B cell (primary cell): ENCODE measurements around the gene MGMT. TPM values are rescaled to one million over a fixed set of nuclear protein-coding genes. Genes with fewer than 3 reads are reported as not detected.

ENCODE experiments used
- ATAC-seq: fragments of 200-7000 bp; cut with Tn5 transposase; one replicate; pipeline ENCODE4 v1.10.0; 2021; ENCODE audit warnings: low read depth, mild to moderate bottlenecking, moderate number of reproducible peaks, moderate library complexity
- CTCF ChIA-PET: fragments of 350-600 bp; sonication (Branson Sonifier 250); formaldehyde crosslinking; loops from one replicate; lab custom pipeline; 2021; ENCODE audit warnings: antibody characterized with exemption, inconsistent platforms; lab: Charles Lee
- POLR2A ChIA-PET: fragments of 350-600 bp; sonication (Branson Sonifier 250); formaldehyde crosslinking; loops from one replicate; lab custom pipeline; 2021; ENCODE audit warnings: antibody characterized with exemption; lab: Charles Lee
- DNase-seq: peaks from one replicate; pipeline ENCODE4 v3.0.0; 2013
- H2AFZ ChIP-seq: 2 replicates; pipeline ENCODE4 v1.6.1; 2012; ENCODE audit warnings: mild to moderate bottlenecking, low read depth, low read length; ENCODE audit not compliant: insufficient read depth, poor library complexity, severe bottlenecking
- H3K27ac ChIP-seq, 2 donors: 1 replicate in 1 of 2; 2 replicates in 1 of 2; pipeline ENCODE4 v1.5.1; 2012 to 2013; ENCODE audit warnings: low read length in 2 of 2, mild to moderate bottlenecking in 2 of 2, moderate library complexity in 1 of 2
- H3K27me3 ChIP-seq, 4 experiments: fragments of 200-600 bp in 1 of 4; sonication (generic) in 1 of 4; replicated peaks in 1 of 4; 1 replicate in 2 of 4; 2 replicates in 2 of 4; pipeline versions ENCODE4 v1.6.1 to v1.7.0; 2013 to 2016; ENCODE audit warnings: low read length in 3 of 4, mild to moderate bottlenecking in 2 of 4, mixed read lengths in 1 of 4, moderate library complexity in 1 of 4; ENCODE audit not compliant: insufficient read depth in 4 of 4, control insufficient read depth in 3 of 4; ENCODE audit errors: control extremely low read depth in 1 of 4
- H3K36me3 ChIP-seq, 2 experiments: replicated peaks in 1 of 2; 1 replicate in 1 of 2; 2 replicates in 1 of 2; pipeline versions ENCODE4 v1.6.1 to v1.7.1; 2013; ENCODE audit warnings: low read length in 1 of 2; ENCODE audit not compliant: insufficient read depth in 2 of 2, control insufficient read depth in 1 of 2; ENCODE audit errors: control extremely low read depth in 1 of 2, extremely low read depth in 1 of 2
- H3K4me1 ChIP-seq, 2 donors: fragments of 200-600 bp in 1 of 2; sonication (generic) in 1 of 2; 1 replicate in 1 of 2; 2 replicates in 1 of 2; pipeline versions ENCODE4 v1.5.1 to v1.6.1; 2013 to 2017; ENCODE audit warnings: low read length in 2 of 2; ENCODE audit not compliant: control insufficient read depth in 2 of 2, insufficient read depth in 2 of 2
- H3K4me2 ChIP-seq: replicated peaks from 2 replicates; pipeline ENCODE3; 2012; ENCODE audit warnings: mild to moderate bottlenecking, low read depth, low read length; ENCODE audit not compliant: poor library complexity, severe bottlenecking
- H3K4me3 ChIP-seq, 5 experiments: fragments of 200-600 bp in 1 of 5; sonication (generic) in 1 of 5; 1 replicate in 3 of 5; 2 replicates in 2 of 5; pipeline versions ENCODE4 v1.5.1 to v1.7.0; 2011 to 2016; ENCODE audit warnings: low read length in 4 of 5, mild to moderate bottlenecking in 4 of 5, low read depth in 2 of 5, control low read depth in 1 of 5, moderate library complexity in 1 of 5; ENCODE audit not compliant: insufficient read depth in 1 of 5; ENCODE audit errors: control extremely low read depth in 1 of 5, extremely low read depth in 1 of 5
- H3K79me2 ChIP-seq: fragments of 200-600 bp; sonication (generic); one replicate; pipeline ENCODE4 v1.6.0; 2016; ENCODE audit warnings: low read length; ENCODE audit not compliant: control insufficient read depth, insufficient read depth
- H3K9ac ChIP-seq: fragments of 200-600 bp; sonication (generic); 2 replicates; pipeline ENCODE4 v1.6.1; 2017; ENCODE audit warnings: mild to moderate bottlenecking, low read length, moderate library complexity
- H3K9me3 ChIP-seq, 3 donors: one replicate each; pipeline versions ENCODE4 v1.6.1 to v1.7.1; 2013; ENCODE audit warnings: low read length in 2 of 3; ENCODE audit not compliant: control insufficient read depth in 2 of 3, insufficient read depth in 1 of 3; ENCODE audit errors: control extremely low read depth in 1 of 3
- H4K20me1 ChIP-seq: 2 replicates; pipeline ENCODE4 v1.6.0; 2012; ENCODE audit warnings: mild to moderate bottlenecking, low read length; ENCODE audit not compliant: insufficient read depth, control insufficient read depth, poor library complexity, severe bottlenecking
- H3K27ac Mint-ChIP-seq: one replicate; pipeline ENCODE4 v1.8.0; 2021; ENCODE audit warnings: mixed read lengths
- H3K27me3 Mint-ChIP-seq: one replicate; pipeline ENCODE4 v1.8.0; 2021; ENCODE audit warnings: mixed read lengths
- H3K4me1 Mint-ChIP-seq: one replicate; pipeline ENCODE4 v1.8.0; 2021; ENCODE audit warnings: mixed read lengths
- H3K4me3 Mint-ChIP-seq: one replicate; pipeline ENCODE4 v1.8.0; 2021; ENCODE audit warnings: mixed read lengths
- H3K9me3 Mint-ChIP-seq: one replicate; pipeline ENCODE4 v1.8.0; 2022; ENCODE audit warnings: mixed read lengths; ENCODE audit not compliant: insufficient read depth
- EZH2 ChIP-seq: IDR thresholded peaks from 2 replicates; pipeline ENCODE4 v1.6.1; 2012; ENCODE audit warnings: borderline replicate concordance, low read depth, mild to moderate bottlenecking, moderate library complexity, low read length; ENCODE audit not compliant: insufficient read depth, poor library complexity, severe bottlenecking
- WGBS: methylation state at CpG from one replicate; pipeline ENCODE4 v1.1.5; 2013; ENCODE audit warnings: missing lambda C conversion rate; ENCODE audit not compliant: insufficient coverage; 5-methylcytosine and 5-hydroxymethylcytosine counted together
- intact Hi-C: fragments of 100-400 bp; cut with micrococcal nuclease; formaldehyde crosslinking; loops from one replicate; pipeline ENCODE4 v1.10.0; 2022
- polyA plus RNA-seq: library from polyadenylated mRNA; depleted of rRNA; stranded (reverse); fragments of >200 nt; gene quantifications from 2 replicates; pipeline ENCODE4 v1.2.3, GENCODE V29; 2012
- total RNA-seq, 2 donors: library from RNA; stranded (reverse); fragments of 120-200 nt in 1 of 2; gene quantifications; 1 replicate in 1 of 2; 2 replicates in 1 of 2; pipeline versions ENCODE4 v1.2.3 to v1.2.4, GENCODE V29; 2013 to 2022
- TF ChIP-seq, protein P1 (sequence below): fragments of 200-600 bp; IDR thresholded peaks from one replicate; pipeline ENCODE4 v1.8.0; 2022; ENCODE audit warnings: antibody characterized with exemption, mild to moderate bottlenecking

Gene MGMT
- total and polyA plus RNA-seq, 2 donors (not counting 1 experiment from before 2014, with no cell fraction given), result 16.6 to 87.7 TPM

DNA sequence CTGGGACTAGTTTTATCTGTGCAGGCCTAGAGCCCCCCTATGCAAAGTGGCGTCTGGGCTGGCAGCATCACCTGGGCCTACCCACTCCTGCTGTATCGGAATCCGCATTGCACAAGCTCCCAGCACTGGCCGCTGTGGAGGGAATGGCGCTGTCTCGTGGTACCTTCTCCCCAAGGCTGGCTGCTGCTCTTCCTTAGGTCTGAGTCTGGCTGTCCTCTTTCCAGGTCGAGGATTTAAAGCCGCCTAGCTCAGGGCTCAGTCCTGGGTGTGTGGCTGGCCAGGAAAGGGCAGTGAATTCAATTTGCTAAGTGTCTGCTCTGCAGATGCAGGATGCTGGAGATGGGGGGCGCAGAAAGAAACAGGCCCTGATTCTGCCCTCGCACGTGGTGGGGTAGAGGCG, 44.7 kb downstream of the MGMT start:
- Histone ChIP-seq H3K27me3 (no peaks in the 10 kb centered on the region), H2AFZ (no peak overlapping the region), H4K20me1 (peaks cover 36% of the 10 kb centered on the region), H3K79me2 (peaks cover 47% of the 10 kb centered on the region), H3K27ac (no peak overlapping the region), H3K36me3 (no peaks in the 10 kb centered on the region), H3K4me1 (no peaks in the 10 kb centered on the region), H3K9ac (no peak overlapping the region), H3K4me2 (no peak overlapping the region), H3K4me3 (no peak overlapping the region), H3K9me3 (peaks cover 0 to 24% (median 1%) of the 10 kb centered on the region in 3 donors)
- TF ChIP-seq EZH2, result no peak
- TF ChIP-seq, protein P1, sequence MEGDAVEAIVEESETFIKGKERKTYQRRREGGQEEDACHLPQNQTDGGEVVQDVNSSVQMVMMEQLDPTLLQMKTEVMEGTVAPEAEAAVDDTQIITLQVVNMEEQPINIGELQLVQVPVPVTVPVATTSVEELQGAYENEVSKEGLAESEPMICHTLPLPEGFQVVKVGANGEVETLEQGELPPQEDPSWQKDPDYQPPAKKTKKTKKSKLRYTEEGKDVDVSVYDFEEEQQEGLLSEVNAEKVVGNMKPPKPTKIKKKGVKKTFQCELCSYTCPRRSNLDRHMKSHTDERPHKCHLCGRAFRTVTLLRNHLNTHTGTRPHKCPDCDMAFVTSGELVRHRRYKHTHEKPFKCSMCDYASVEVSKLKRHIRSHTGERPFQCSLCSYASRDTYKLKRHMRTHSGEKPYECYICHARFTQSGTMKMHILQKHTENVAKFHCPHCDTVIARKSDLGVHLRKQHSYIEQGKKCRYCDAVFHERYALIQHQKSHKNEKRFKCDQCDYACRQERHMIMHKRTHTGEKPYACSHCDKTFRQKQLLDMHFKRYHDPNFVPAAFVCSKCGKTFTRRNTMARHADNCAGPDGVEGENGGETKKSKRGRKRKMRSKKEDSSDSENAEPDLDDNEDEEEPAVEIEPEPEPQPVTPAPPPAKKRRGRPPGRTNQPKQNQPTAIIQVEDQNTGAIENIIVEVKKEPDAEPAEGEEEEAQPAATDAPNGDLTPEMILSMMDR, result no peak
- Mint-ChIP-seq H3K9me3 (no peaks in the 10 kb centered on the region), H3K27me3 (no peaks in the 10 kb centered on the region), H3K4me1 (peaks cover 18% of the 10 kb centered on the region), H3K4me3 (no peak overlapping the region), H3K27ac (no peak overlapping the region)
- intact Hi-C loops, result no loop called here
- DNase-seq (no peak), ATAC-seq (no peak)
- POLR2A ChIA-PET, result no interaction called here
- 95% methylated on average over 12 of the region's 12 CpGs for WGBS
- CTCF ChIA-PET, result no interaction called here

GRCh38 chr10:129513312-129513711, 46.3 kb downstream of the MGMT start:
- POLR2A ChIA-PET, result no interaction called here
- Mint-ChIP-seq H3K27me3 (no peaks in the 10 kb centered on the region), H3K4me1 (peaks cover 26% of the 10 kb centered on the region), H3K9me3 (no peaks in the 10 kb centered on the region), H3K27ac (no peak overlapping the region), H3K4me3 (no peak overlapping the region)
- DNase-seq, result no peak
- CTCF ChIA-PET, result no interaction called here
- Histone ChIP-seq H3K27ac (no peak overlapping the region), H3K9me3 (peaks cover 0 to 18% (median 1%) of the 10 kb centered on the region in 3 donors), H3K36me3 (no peaks in the 10 kb centered on the region), H4K20me1 (peaks cover 30% of the 10 kb centered on the region), H3K4me3 (no peak overlapping the region), H3K79me2 (peaks cover 33% of the 10 kb centered on the region), H3K9ac (no peak overlapping the region), H2AFZ (no peak overlapping the region), H3K4me1 (peaks cover 3% of the 10 kb centered on the region in 2 donors), H3K4me2 (no peak overlapping the region), H3K27me3 (no peaks in the 10 kb centered on the region)
- TF ChIP-seq EZH2, result no peak
- TF ChIP-seq, protein P1, result no peak
- no peak for ATAC-seq
- 84% methylated on average over 7 of the region's 8 CpGs for WGBS
- intact Hi-C loops, result no loop called here
